ENCODE results near the gene TENM3.
"Not testable (repeated sequence)": the region's sequence is repeated elsewhere in the genome, so short reads cannot be mapped to it uniquely, and the experiment has no call there.

The TENM3 gene

GRCh38 chr4:182805321-182805720 is 562.1 kb downstream of the TENM3 start:
- DNase-seq, result no peak

- DNase-seq, result no peak
Observed at GRCh38 chr4:182805750-182806149, 562.5 kb downstream of the TENM3 start.

GRCh38 chr4:182806259-182807252 is 563.4 kb downstream of the TENM3 start:
- peak; percentile 62 for DNase-seq

- no peak for DNase-seq
Observed at GRCh38 chr4:182807346-182807745, 564.1 kb downstream of the TENM3 start.

- no peak for DNase-seq
Observed at GRCh38 chr4:182807767-182808548, 564.8 kb downstream of the TENM3 start.

GRCh38 chr4:182808673-182809416 is 565.6 kb downstream of the TENM3 start:
- no peak for DNase-seq

- DNase-seq, result no peak
Observed at GRCh38 chr4:182809417-182810102, 566.4 kb downstream of the TENM3 start.

GRCh38 chr4:182810103-182810615 is 567.0 kb downstream of the TENM3 start:
- DNase-seq, result no peak

GRCh38 chr4:182812916-182813315 is 569.7 kb downstream of the TENM3 start:
- DNase-seq, result no peak

- DNase-seq, result not testable (repeated sequence)
Observed at GRCh38 chr4:182814065-182814464, 570.9 kb downstream of the TENM3 start.

GRCh38 chr4:182818926-182819730 is 575.9 kb downstream of the TENM3 start:
- DNase-seq, result no peak

- DNase-seq, result no peak
Observed at GRCh38 chr4:182819751-182820150, 576.5 kb downstream of the TENM3 start.

GRCh38 chr4:182822554-182822953 is 579.4 kb downstream of the TENM3 start:
- DNase-seq, result no peak

- no peak for DNase-seq
Observed at GRCh38 chr4:182823576-182823975, 580.4 kb downstream of the TENM3 start.

GRCh38 chr4:182825003-182825402 is 581.8 kb downstream of the TENM3 start:
- DNase-seq, result no peak

- no peak for DNase-seq
Observed at GRCh38 chr4:182825786-182826185, 582.6 kb downstream of the TENM3 start.

GRCh38 chr4:182826391-182826790 is 583.2 kb downstream of the TENM3 start:
- no peak for DNase-seq

GRCh38 chr4:182827166-182827565 is 584.0 kb downstream of the TENM3 start:
- DNase-seq, result no peak

GRCh38 chr4:182827954-182828353 is 584.8 kb downstream of the TENM3 start:
- no peak for DNase-seq

- DNase-seq, result no peak
Observed at GRCh38 chr4:182828360-182829025, 585.3 kb downstream of the TENM3 start.

- DNase-seq, result no peak
Observed at GRCh38 chr4:182829196-182829595, 586.0 kb downstream of the TENM3 start.

Data from activated naive CD4-positive, alpha-beta T cell treated with anti-CD3 and anti-CD28 coated beads, Interleukin-2, amount 50 U/mL, for 16 hours (primary cell).